Measurements from ENCODE around the gene GYG2.

The GYG2 gene

GRCh38 chrX:2902841-2903240 is 74.1 kb downstream of the GYG2 start:
- ATAC-seq (ENCODE audit: low read depth) (no peak), DNase-seq (ENCODE audit: low spot score) (no peak)
- Histone ChIP-seq H3K27me3 (ENCODE audit: insufficient read depth, poor library complexity, severe bottlenecking) (no peaks in the 10 kb centered on the region), H3K4me1 (ENCODE audit: insufficient read depth, poor library complexity, severe bottlenecking) (peaks cover 7% of the 10 kb centered on the region), H3K9me3 (ENCODE audit: severe bottlenecking) (no peaks in the 10 kb centered on the region), H3K4me3 (ENCODE audit: severe bottlenecking) (no peak overlapping the region), H3K36me3 (ENCODE audit: low read depth) (no peaks in the 10 kb centered on the region), H3K27ac (ENCODE audit: poor library complexity, severe bottlenecking) (no peak overlapping the region)
- TF ChIP-seq CTCF (IDR thresholded peaks at IDR 0.05; ENCODE audit: poor library complexity, severe bottlenecking), result no peak

DNA sequence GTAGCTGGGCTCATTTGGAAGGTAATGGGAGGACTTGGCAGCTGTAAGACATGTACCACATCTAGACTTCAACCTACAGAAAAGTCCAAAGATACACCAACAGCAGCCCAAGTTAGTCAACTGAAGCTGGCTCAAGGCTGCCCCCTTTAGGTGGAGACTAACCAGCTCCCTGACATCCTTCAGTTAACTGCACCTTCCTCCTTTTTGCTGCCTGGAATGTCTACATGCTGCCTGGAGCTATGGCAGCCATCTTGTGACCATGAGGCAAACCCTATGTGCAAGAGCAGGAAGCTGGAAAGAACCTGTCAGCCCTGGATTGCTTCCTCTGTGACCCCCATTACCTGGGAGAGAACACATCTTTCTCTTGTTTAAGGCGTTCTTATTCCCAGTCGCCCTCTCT is 74.6 kb downstream of the GYG2 start:
- peaks cover 4% of the 10 kb centered on the region for H3K4me1 ChIP-seq (ENCODE audit: insufficient read depth, poor library complexity, severe bottlenecking)
- no peak for ATAC-seq (ENCODE audit: low read depth)
- H3K27ac ChIP-seq (ENCODE audit: poor library complexity, severe bottlenecking), result no peak overlapping the region
- no peak overlapping the region for H3K4me3 ChIP-seq (ENCODE audit: severe bottlenecking)
- H3K9me3 ChIP-seq (ENCODE audit: severe bottlenecking), result no peaks in the 10 kb centered on the region
- DNase-seq (ENCODE audit: low spot score), result no peak
- TF ChIP-seq CTCF (IDR thresholded peaks at IDR 0.05; ENCODE audit: poor library complexity, severe bottlenecking), result no peak
- H3K36me3 ChIP-seq (ENCODE audit: low read depth), result no peaks in the 10 kb centered on the region
- H3K27me3 ChIP-seq (ENCODE audit: insufficient read depth, poor library complexity, severe bottlenecking), result no peaks in the 10 kb centered on the region

- TF ChIP-seq CTCF (IDR thresholded peaks at IDR 0.05; ENCODE audit: poor library complexity, severe bottlenecking), result no peak
- Histone ChIP-seq H3K9me3 (ENCODE audit: severe bottlenecking) (no peaks in the 10 kb centered on the region), H3K27ac (ENCODE audit: poor library complexity, severe bottlenecking) (no peak overlapping the region), H3K27me3 (ENCODE audit: insufficient read depth, poor library complexity, severe bottlenecking) (no peaks in the 10 kb centered on the region), H3K4me3 (ENCODE audit: severe bottlenecking) (no peak overlapping the region), H3K36me3 (ENCODE audit: low read depth) (no peaks in the 10 kb centered on the region), H3K4me1 (ENCODE audit: insufficient read depth, poor library complexity, severe bottlenecking) (no peaks in the 10 kb centered on the region)
- DNase-seq (ENCODE audit: low spot score) (no peak), ATAC-seq (ENCODE audit: low read depth) (no peak)
Observed at GRCh38 chrX:2907295-2907694, 78.6 kb downstream of the GYG2 start.

DNA sequence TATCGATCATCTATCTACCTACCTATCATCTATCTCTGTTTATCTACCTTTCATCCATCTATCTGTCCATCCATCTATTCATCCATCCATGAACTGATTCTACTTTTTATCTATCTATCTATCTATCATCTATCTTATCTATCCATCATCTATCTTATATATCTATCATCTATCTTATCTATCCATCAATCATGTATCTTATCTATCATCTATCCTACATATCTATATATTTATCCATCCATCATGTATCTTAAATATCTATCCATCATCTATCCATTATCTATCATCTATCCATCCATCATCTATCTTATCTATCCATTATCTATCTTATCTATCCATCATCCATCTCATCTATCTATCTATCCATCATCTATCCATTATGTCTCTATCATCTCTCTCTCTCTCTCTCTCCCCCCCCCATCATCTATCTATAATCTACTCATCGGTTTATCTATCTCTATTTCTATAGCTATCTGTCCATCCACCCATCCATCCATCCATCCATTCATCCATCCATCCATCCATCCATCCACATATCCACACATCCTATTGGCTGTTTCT is 79.5 kb downstream of the GYG2 start:
- Histone ChIP-seq H3K27me3 (ENCODE audit: insufficient read depth, poor library complexity, severe bottlenecking) (no peaks in the 10 kb centered on the region), H3K36me3 (ENCODE audit: low read depth) (no peaks in the 10 kb centered on the region), H3K9me3 (ENCODE audit: severe bottlenecking) (no peaks in the 10 kb centered on the region), H3K4me3 (ENCODE audit: severe bottlenecking) (no peak overlapping the region), H3K4me1 (ENCODE audit: insufficient read depth, poor library complexity, severe bottlenecking) (no peaks in the 10 kb centered on the region), H3K27ac (ENCODE audit: poor library complexity, severe bottlenecking) (no peak overlapping the region)
- TF ChIP-seq CTCF (IDR thresholded peaks at IDR 0.05; ENCODE audit: poor library complexity, severe bottlenecking), result no peak
- DNase-seq (ENCODE audit: low spot score), result no peak
- no peak for ATAC-seq (ENCODE audit: low read depth)

GRCh38 chrX:2910109-2910508 is 81.4 kb downstream of the GYG2 start:
- ATAC-seq (ENCODE audit: low read depth), result no peak
- no peak for TF ChIP-seq CTCF (IDR thresholded peaks at IDR 0.05; ENCODE audit: poor library complexity, severe bottlenecking)
- no peaks in the 10 kb centered on the region for H3K9me3 ChIP-seq (ENCODE audit: severe bottlenecking)
- H3K27ac ChIP-seq (ENCODE audit: poor library complexity, severe bottlenecking), result no peak overlapping the region
- H3K4me1 ChIP-seq (ENCODE audit: insufficient read depth, poor library complexity, severe bottlenecking), result no peaks in the 10 kb centered on the region
- no peaks in the 10 kb centered on the region for H3K36me3 ChIP-seq (ENCODE audit: low read depth)
- no peak for DNase-seq (ENCODE audit: low spot score)
- no peak overlapping the region for H3K4me3 ChIP-seq (ENCODE audit: severe bottlenecking)
- no peaks in the 10 kb centered on the region for H3K27me3 ChIP-seq (ENCODE audit: insufficient read depth, poor library complexity, severe bottlenecking)
